NCI-H146 (cell line): ENCODE data around the gene CLNK.

Experiments
- DNase-seq: peaks from one replicate; lab custom pipeline; 2025; lab: John Stamatoyannopoulos, UW

CLNK gene

DNA sequence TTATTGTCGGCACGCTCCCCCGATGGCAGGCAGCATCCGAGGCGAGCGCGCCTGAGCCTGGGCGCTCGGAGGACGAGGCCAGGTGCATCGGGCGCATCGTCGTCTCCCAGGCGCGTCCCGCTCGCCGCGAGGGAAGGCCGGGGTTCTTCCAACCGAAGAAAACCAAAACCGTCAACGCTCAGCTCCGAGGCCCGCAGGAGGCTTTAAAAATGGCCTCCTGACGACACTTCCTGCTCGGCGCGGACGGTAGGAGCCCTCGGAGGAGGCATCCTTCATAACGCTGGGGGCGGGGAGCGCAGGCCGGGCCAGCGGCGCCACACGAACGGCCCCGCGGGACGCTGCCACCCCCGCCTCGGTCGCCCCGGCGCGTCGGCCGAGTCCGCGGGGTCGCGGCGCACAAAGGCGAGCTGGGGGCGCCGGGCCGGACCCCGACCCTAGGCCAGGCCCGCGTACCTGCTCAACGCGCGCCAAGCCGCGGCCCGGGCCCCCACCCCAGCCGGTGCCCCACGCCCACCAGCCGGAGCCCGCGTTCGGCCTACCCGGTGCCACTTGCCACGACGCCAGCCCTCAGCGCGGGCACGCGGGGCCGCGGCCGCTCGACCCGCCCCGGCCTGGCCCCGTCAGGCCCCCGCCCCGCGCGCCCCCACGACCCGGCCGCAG is 227.8 kb downstream of the CLNK start:
- DNase-seq = peak; percentile 72

DNA sequence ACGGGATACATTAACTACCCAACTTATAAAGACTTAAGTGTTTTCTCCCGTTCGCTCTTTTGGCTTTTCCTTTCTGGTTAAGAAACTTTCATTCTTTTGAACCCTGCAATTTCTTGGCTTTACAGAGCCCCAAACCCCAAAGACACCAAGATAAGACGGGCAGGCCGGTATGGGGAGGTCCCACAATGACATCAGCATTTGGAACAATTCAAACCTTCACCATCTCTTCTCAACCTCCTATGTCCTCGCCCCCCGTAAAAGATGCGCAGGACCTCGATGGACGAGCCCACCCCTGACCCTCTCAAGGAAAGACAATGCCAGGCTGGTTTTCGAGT is 228.3 kb downstream of the CLNK start:
- DNase-seq = no peak

DNA sequence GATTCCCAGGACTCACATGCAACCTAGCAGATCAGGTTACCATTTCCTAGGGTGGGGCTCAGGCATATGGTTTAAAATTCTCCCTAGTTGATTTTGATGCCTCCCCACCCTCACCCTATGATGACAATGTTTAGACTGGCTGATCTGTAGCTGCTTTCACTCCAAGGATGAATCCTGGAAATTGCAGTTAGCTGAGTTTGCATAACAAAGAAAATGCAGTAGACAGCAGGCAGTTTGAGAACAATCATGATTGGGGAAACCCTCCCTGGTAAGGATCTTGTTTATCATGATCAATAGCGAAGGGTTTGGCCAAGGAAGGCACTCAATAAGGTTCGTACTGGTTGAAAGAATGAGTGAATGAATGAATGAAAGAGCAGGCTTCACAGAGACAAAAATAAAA is 229.4 kb downstream of the CLNK start:
- DNase-seq = peak; percentile 8

GRCh38 chr4:10454726-10455125 is 229.8 kb downstream of the CLNK start:
- no peak for DNase-seq

DNA sequence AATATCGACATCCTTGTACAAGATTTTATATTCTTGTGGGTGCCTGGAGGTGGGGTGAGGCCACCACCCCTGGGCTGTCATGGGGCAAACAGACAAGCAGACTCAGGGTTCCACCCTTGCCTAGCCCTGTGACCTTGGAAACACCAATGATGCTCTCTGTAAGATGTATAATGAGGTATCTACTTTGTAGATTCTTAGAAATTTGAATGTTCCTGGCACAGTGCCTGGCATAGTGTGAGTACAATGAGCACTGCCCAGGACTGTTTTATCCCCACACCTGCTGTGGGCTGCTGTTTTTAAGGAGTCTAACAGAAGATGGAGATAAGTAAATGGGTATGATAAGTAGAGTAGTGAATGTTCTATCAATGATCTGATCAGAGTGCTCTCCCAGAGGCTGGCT is 230.4 kb downstream of the CLNK start:
- no peak for DNase-seq

GRCh38 chr4:10448991-10449390 is 235.6 kb downstream of the CLNK start:
- DNase-seq = no peak

- DNase-seq = no peak
Measured at GRCh38 chr4:10442976-10443375, 241.6 kb downstream of the CLNK start.

- peak; percentile 11 for DNase-seq
Measured at GRCh38 chr4:10441512-10441911, 243.1 kb downstream of the CLNK start.

DNA sequence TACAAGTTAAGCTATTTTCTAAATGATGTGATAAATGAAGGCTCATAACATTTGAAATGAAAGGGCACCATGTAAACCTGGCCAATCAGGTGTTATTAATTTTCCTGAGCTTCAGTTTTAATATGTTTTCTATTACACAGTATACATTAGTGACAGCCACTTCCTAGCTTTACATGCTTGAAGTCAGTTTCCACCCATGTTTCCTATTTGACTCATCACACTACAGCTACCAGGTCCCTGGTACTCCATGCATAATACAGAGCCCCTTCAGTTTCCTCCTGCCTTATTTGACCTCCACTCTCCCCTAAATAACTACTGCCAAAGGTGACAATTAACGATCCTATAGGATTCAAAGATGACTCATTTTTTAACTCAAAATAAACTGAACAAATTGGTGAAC is 245.6 kb downstream of the CLNK start:
- no peak for DNase-seq

- DNase-seq = no peak
Measured at GRCh38 chr4:10437735-10438134, 246.8 kb downstream of the CLNK start.
